Erythroblast (primary cell): Measurements from ENCODE around the gene IRX4.

Experiments used
- GATA1 ChIP-seq: IDR thresholded peaks from 2 replicates; pipeline ENCODE4 v1.6.1; 2011; ENCODE audit warnings: low read depth, mild to moderate bottlenecking, control low read depth, low read length, moderate library complexity
- POLR2A ChIP-seq: IDR thresholded peaks from 2 replicates; pipeline ENCODE4 v1.6.1; 2011; ENCODE audit warnings: mild to moderate bottlenecking, low read length

- TF ChIP-seq POLR2A (no peak), GATA1 (no peak)
Measured at GRCh38 chr5:1910081-1910760, 27.5 kb upstream of the IRX4 start.
